IMR-90 (cell line): ENCODE measurements around the gene VPS41. TPM values are rescaled to one million over a fixed set of nuclear protein-coding genes. Genes with fewer than 3 reads are reported as not detected.

Experiments
- ATAC-seq: fragments of 200-7000 bp; cut with Tn5 transposase; 2 replicates; pipeline ENCODE4 v1.9.1; 2020; ENCODE audit warnings: low read depth, mild to moderate bottlenecking, moderate library complexity
- BruUV-seq: library from RNA; stranded (reverse); fragments of 400-500 nt; replicated peaks from 2 replicates; lab custom pipeline; 2021; lab: Mats Ljungman, UMichigan
- CTCF ChIA-PET: fragments of 300-600 bp; formaldehyde crosslinking; extraction: SDS; loops from one replicate; lab custom pipeline; 2021; ENCODE audit warnings: antibody characterized with exemption; lab: Yijun Ruan, JAX
- POLR2A ChIA-PET: fragments of 300-600 bp; sonication (Branson Sonifier 250); formaldehyde crosslinking; loops from one replicate; lab custom pipeline; 2022; ENCODE audit warnings: antibody characterized with exemption; ENCODE audit not compliant: unreplicated experiment; lab: Charles Lee
- DNase-seq: peaks from one replicate; pipeline ENCODE4 v3.0.0; 2013
- H2AFZ ChIP-seq: replicated peaks from 2 replicates; pipeline ENCODE3; 2013; ENCODE audit warnings: low read length, mild to moderate bottlenecking; ENCODE audit not compliant: poor library complexity
- H2AK5ac ChIP-seq: 2 replicates; pipeline ENCODE4 v1.6.1; 2013; ENCODE audit warnings: low read depth, low read length, inconsistent platforms
- H2AK9ac ChIP-seq: replicated peaks from 2 replicates; pipeline ENCODE3; 2013; ENCODE audit warnings: mild to moderate bottlenecking, low read depth, low read length, moderate library complexity; ENCODE audit not compliant: poor library complexity
- H2BK120ac ChIP-seq: 2 replicates; pipeline ENCODE4 v1.6.1; 2013; ENCODE audit warnings: low read depth, low read length, inconsistent platforms
- H2BK15ac ChIP-seq: 3 replicates; pipeline ENCODE4 v1.6.1; 2013; ENCODE audit warnings: low read depth, low read length, inconsistent platforms
- H2BK20ac ChIP-seq: 2 replicates; pipeline ENCODE4 v1.6.1; 2013; ENCODE audit warnings: low read depth, mild to moderate bottlenecking, inconsistent platforms, low read length, moderate library complexity
- H2BK5ac ChIP-seq: 2 replicates; pipeline ENCODE4 v1.6.1; 2013; ENCODE audit warnings: mild to moderate bottlenecking, low read depth, low read length, inconsistent platforms; ENCODE audit not compliant: poor library complexity, severe bottlenecking
- H3K14ac ChIP-seq: replicated peaks from 2 replicates; pipeline ENCODE4 v1.6.1; 2013; ENCODE audit warnings: low read depth, low read length, inconsistent platforms
- H3K18ac ChIP-seq: 2 replicates; pipeline ENCODE4 v1.6.1; 2013; ENCODE audit warnings: low read depth, low read length, control low read depth
- H3K23ac ChIP-seq: 2 replicates; pipeline ENCODE4 v1.6.1; 2013; ENCODE audit warnings: low read depth, low read length, inconsistent platforms
- H3K27ac ChIP-seq: 2 replicates; pipeline ENCODE4 v1.5.1; 2013; ENCODE audit warnings: mild to moderate bottlenecking, control low read depth, low read length; ENCODE audit not compliant: insufficient read depth
- H3K27me3 ChIP-seq: 2 replicates; pipeline ENCODE4 v1.6.1; 2013; ENCODE audit warnings: low read length; ENCODE audit not compliant: control insufficient read depth, insufficient read depth
- H3K36me3 ChIP-seq: 2 replicates; pipeline ENCODE4 v1.6.1; 2013; ENCODE audit warnings: low read length, mixed read lengths; ENCODE audit not compliant: control insufficient read depth, insufficient read depth
- H3K4ac ChIP-seq: 2 replicates; pipeline ENCODE4 v1.6.1; 2013; ENCODE audit warnings: low read depth, low read length, inconsistent platforms
- H3K4me1 ChIP-seq: 2 replicates; pipeline ENCODE4 v1.6.1; 2013; ENCODE audit warnings: low read length, mixed read lengths; ENCODE audit not compliant: control insufficient read depth, insufficient read depth
- H3K4me2 ChIP-seq: 2 replicates; pipeline ENCODE4 v1.6.1; 2013; ENCODE audit warnings: low read depth, mild to moderate bottlenecking, control low read depth, low read length, moderate library complexity
- H3K4me3 ChIP-seq: 2 replicates; pipeline ENCODE4 v1.5.1; 2013; ENCODE audit warnings: low read depth, mild to moderate bottlenecking, control low read depth, low read length, moderate library complexity; ENCODE audit not compliant: insufficient read depth
- H3K56ac ChIP-seq: 2 replicates; pipeline ENCODE4 v1.6.1; 2013; ENCODE audit warnings: low read length, inconsistent platforms; ENCODE audit not compliant: insufficient read depth; ENCODE audit errors: extremely low read depth
- H3K79me1 ChIP-seq, 2 experiments: 2 replicates each; pipeline ENCODE4 v1.6.1; 2013; ENCODE audit warnings: low read length in 2 of 2, inconsistent platforms in 1 of 2, low read depth in 1 of 2
- H3K9ac ChIP-seq: 2 replicates; pipeline ENCODE4 v1.6.1; 2013; ENCODE audit warnings: low read depth, low read length, control low read depth
- H3K9me1 ChIP-seq: 2 replicates; pipeline ENCODE4 v1.6.1; 2013; ENCODE audit warnings: low read length, inconsistent platforms; ENCODE audit not compliant: insufficient read depth
- H3K9me3 ChIP-seq: 2 replicates; pipeline ENCODE4 v1.6.1; 2013; ENCODE audit warnings: low read length; ENCODE audit not compliant: control insufficient read depth, insufficient read depth
- H4K20me1 ChIP-seq: 2 replicates; pipeline ENCODE4 v1.6.1; 2013; ENCODE audit warnings: low read length, inconsistent platforms; ENCODE audit not compliant: insufficient read depth
- H4K5ac ChIP-seq: 2 replicates; pipeline ENCODE4 v1.6.1; 2013; ENCODE audit warnings: mild to moderate bottlenecking, low read depth, low read length, control low read depth
- H4K8ac ChIP-seq, 2 experiments: 2 replicates each; pipeline ENCODE4 v1.6.1; 2013; ENCODE audit warnings: low read depth in 2 of 2, low read length in 2 of 2, control low read depth in 1 of 2, inconsistent platforms in 1 of 2
- H4K91ac ChIP-seq: 2 replicates; pipeline ENCODE4 v1.6.1; 2013; ENCODE audit warnings: low read depth, low read length, inconsistent platforms; ENCODE audit not compliant: insufficient read depth
- RAD21 ChIP-seq: IDR thresholded peaks from 2 replicates; pipeline ENCODE4 v1.6.1; 2012; ENCODE audit warnings: low read length, improper control_type of control experiment
- WGBS, 2 experiments: methylation state at CpG; one replicate each; pipeline versions ENCODE4 v1.1.5 to v1.1.7; 2013; ENCODE audit warnings: missing lambda C conversion rate in 2 of 2; ENCODE audit not compliant: insufficient read length in 1 of 2; ENCODE audit errors: extremely low coverage in 2 of 2; 5-methylcytosine and 5-hydroxymethylcytosine counted together
- dilution Hi-C: fragments of 300-500 bp; cut with HindIII; formaldehyde crosslinking; loops from one replicate; pipeline ENCODE4 v1.14.3; 2018; ENCODE audit warnings: low sequenced_read_pairs; ENCODE audit not compliant: unreplicated experiment
- in situ Hi-C: fragments of 300-500 bp; cut with MboI; formaldehyde crosslinking; loops from 3 replicates; pipeline ENCODE4 v1.14.3; 2019; ENCODE audit warnings: low sequenced_read_pairs, inconsistent platforms, mixed read lengths
- intact Hi-C: fragments of 100-400 bp; cut with micrococcal nuclease; formaldehyde crosslinking; loops from 2 replicates; pipeline ENCODE4 v1.10.0; 2022
- polyA plus RNA-seq, 3 experiments: library from polyadenylated mRNA; depleted of rRNA; stranded (reverse); fragments of >200 nt; gene quantifications; 2 replicates each; pipeline ENCODE4 v1.2.3, GENCODE V29; 2012; ENCODE audit warnings: low replicate concordance in 1 of 3
- total RNA-seq: library from RNA; depleted of rRNA; stranded (reverse); fragments of >200 nt; gene quantifications from 2 replicates; pipeline ENCODE4 v1.2.3, GENCODE V29; 2012

The VPS41 gene
- total and polyA plus RNA-seq, 2 of the 4 experiments (the other 2 are of a cell fraction), result 16.0 to 28.0 TPM

- no peaks in the 10 kb centered on the region for H3K9me3 ChIP-seq
- BruUV-seq, result no TSS peak
- in situ Hi-C loops (no loop called here), dilution Hi-C loops (no loop called here), intact Hi-C loops (no loop called here)
- peaks cover 2% of the 10 kb centered on the region for H3K4me1 ChIP-seq
- H3K9ac ChIP-seq, result no peak overlapping the region
- H3K79me1 ChIP-seq, result peaks cover 9 to 28% of the 10 kb centered on the region in 2 experiments
- CTCF ChIA-PET, result no interaction called here
- 100% methylated on average over 1 of the region's 2 CpGs; no CpG with 5 or more reads in 1 of the 2 experiments for WGBS, 2 experiments
- H3K4me2 ChIP-seq, result no peak overlapping the region
- no peak for ATAC-seq
- no peak overlapping the region for H3K56ac ChIP-seq
- H3K23ac ChIP-seq, result no peak overlapping the region
- H4K20me1 ChIP-seq, result 0 out of 2 replicates have a peak, but pooled peaks cover 4% of the 10 kb centered on the region
- H4K8ac ChIP-seq, result no peak overlapping the region
- TF ChIP-seq RAD21, result no peak
- H2AFZ ChIP-seq, result no peak overlapping the region
- POLR2A ChIA-PET, result no interaction called here
- H3K4ac ChIP-seq, result no peak overlapping the region
- H3K18ac ChIP-seq, result no peak overlapping the region
- no peak overlapping the region for H2BK15ac ChIP-seq
- no peak overlapping the region for H3K4me3 ChIP-seq
- no peak overlapping the region for H2BK120ac ChIP-seq
- no peak overlapping the region for H4K5ac ChIP-seq
- H2AK9ac ChIP-seq, result peak overlapping the region; percentile 48
- no peak overlapping the region for H2BK5ac ChIP-seq
- peaks cover 3% of the 10 kb centered on the region; the same call in 1 of the 2 replicates for H3K9me1 ChIP-seq
- no peak overlapping the region for H2BK20ac ChIP-seq
- no peak overlapping the region for H3K14ac ChIP-seq
- peaks cover 2% of the 10 kb centered on the region; the same call in 1 of the 2 replicates for H3K36me3 ChIP-seq
- no peak for DNase-seq
- no peak overlapping the region for H2AK5ac ChIP-seq
- H4K91ac ChIP-seq, result no peak overlapping the region
- no peak overlapping the region for H3K27ac ChIP-seq
- H3K27me3 ChIP-seq, result no peaks in the 10 kb centered on the region
These were observed 6.5 kb downstream of the VPS41 start for GRCh38 chr7:38902449-38902848.
